H9 (cell line): ENCODE measurements around the gene CD300A. TPM values are rescaled to one million over a fixed set of nuclear protein-coding genes. Genes with fewer than 3 reads are reported as not detected.

ENCODE experiments used
- DNase-seq: peaks from one replicate; pipeline ENCODE4 v3.0.0-alpha.2; 2017
- H2AFZ ChIP-seq: one replicate; pipeline ENCODE4 v1.6.1; 2013; ENCODE audit warnings: mild to moderate bottlenecking, low read length, control low read depth, moderate library complexity
- H2AK5ac ChIP-seq: 2 replicates; pipeline ENCODE4 v1.6.1; 2013; ENCODE audit warnings: low read length, control low read depth, mixed read lengths; ENCODE audit not compliant: insufficient read length
- H2BK120ac ChIP-seq: one replicate; pipeline ENCODE4 v1.6.1; 2013; ENCODE audit warnings: low read depth, mild to moderate bottlenecking, low read length, control low read depth, inconsistent platforms; ENCODE audit not compliant: poor library complexity, severe bottlenecking
- H2BK12ac ChIP-seq: 2 replicates; pipeline ENCODE4 v1.6.1; 2013; ENCODE audit warnings: low read length, control low read depth, mixed read lengths, low read depth; ENCODE audit not compliant: insufficient read length
- H2BK15ac ChIP-seq: 2 replicates; pipeline ENCODE4 v1.6.1; 2013; ENCODE audit warnings: low read depth, low read length, control low read depth
- H2BK20ac ChIP-seq: one replicate; pipeline ENCODE4 v1.6.1; 2013; ENCODE audit warnings: low read depth, mild to moderate bottlenecking, low read length, control low read depth, inconsistent platforms; ENCODE audit not compliant: poor library complexity, severe bottlenecking
- H2BK5ac ChIP-seq: 2 replicates; pipeline ENCODE4 v1.6.1; 2013; ENCODE audit warnings: low read length, control low read depth, mixed read lengths; ENCODE audit not compliant: insufficient read length
- H3K14ac ChIP-seq: 2 replicates; pipeline ENCODE4 v1.6.1; 2013; ENCODE audit warnings: low read length, control low read depth; ENCODE audit not compliant: insufficient read depth
- H3K18ac ChIP-seq: 2 replicates; pipeline ENCODE4 v1.6.1; 2013; ENCODE audit warnings: low read depth, mild to moderate bottlenecking, mixed read lengths, low read length, control low read depth; ENCODE audit not compliant: insufficient read length
- H3K23ac ChIP-seq: 2 replicates; pipeline ENCODE4 v1.6.1; 2013; ENCODE audit warnings: low read length, control low read depth, mixed read lengths, low read depth; ENCODE audit not compliant: insufficient read length
- H3K23me2 ChIP-seq: 2 replicates; pipeline ENCODE4 v1.6.1; 2013; ENCODE audit warnings: low read depth, mild to moderate bottlenecking, mixed read lengths, low read length, control low read depth; ENCODE audit not compliant: insufficient read length, poor library complexity, severe bottlenecking
- H3K27ac ChIP-seq: 2 replicates; pipeline ENCODE4 v1.5.1; 2013; ENCODE audit warnings: low read length, control low read depth, mixed read lengths, low read depth; ENCODE audit not compliant: insufficient read length
- H3K27me3 ChIP-seq: 2 replicates; pipeline ENCODE4 v1.6.1; 2013; ENCODE audit warnings: low read length, control low read depth, inconsistent platforms; ENCODE audit not compliant: insufficient read depth
- H3K4ac ChIP-seq: 2 replicates; pipeline ENCODE4 v1.6.1; 2013; ENCODE audit warnings: low read depth, mild to moderate bottlenecking, control low read depth, inconsistent platforms, low read length, moderate library complexity
- H3K4me1 ChIP-seq: 2 replicates; pipeline ENCODE4 v1.6.1; 2013; ENCODE audit warnings: low read length, control low read depth, inconsistent platforms; ENCODE audit not compliant: insufficient read depth
- H3K4me2 ChIP-seq: 2 replicates; pipeline ENCODE4 v1.6.1; 2013; ENCODE audit warnings: low read length, control low read depth, mixed read lengths; ENCODE audit not compliant: insufficient read length, insufficient read depth
- H3K56ac ChIP-seq: 2 replicates; pipeline ENCODE4 v1.6.1; 2013; ENCODE audit warnings: low read depth, mild to moderate bottlenecking, mixed read lengths, low read length, control low read depth; ENCODE audit not compliant: insufficient read length
- H3K79me1 ChIP-seq: 2 replicates; pipeline ENCODE4 v1.6.1; 2013; ENCODE audit warnings: low read depth, mild to moderate bottlenecking, moderate library complexity, low read length, control low read depth, inconsistent platforms; ENCODE audit not compliant: insufficient read depth, poor library complexity, severe bottlenecking
- H3K79me2 ChIP-seq: 2 replicates; pipeline ENCODE4 v1.6.1; 2013; ENCODE audit warnings: low read length, control low read depth, inconsistent platforms; ENCODE audit not compliant: insufficient read depth
- H3K9ac ChIP-seq: 2 replicates; pipeline ENCODE4 v1.6.1; 2013; ENCODE audit warnings: low read length, control low read depth, mixed read lengths; ENCODE audit not compliant: insufficient read length; ENCODE audit errors: extremely low read depth
- H3K9me3 ChIP-seq: one replicate; pipeline ENCODE4 v1.6.1; 2013; ENCODE audit warnings: low read depth, low read length, inconsistent platforms; ENCODE audit not compliant: control insufficient read depth
- H3T11ph ChIP-seq: one replicate; pipeline ENCODE4 v1.6.1; 2013; ENCODE audit warnings: mild to moderate bottlenecking, low read length, control low read depth, inconsistent platforms
- H4K20me1 ChIP-seq: one replicate; pipeline ENCODE4 v1.6.1; 2013; ENCODE audit not compliant: control insufficient read depth, insufficient read length, insufficient read depth
- H4K5ac ChIP-seq: 2 replicates; pipeline ENCODE4 v1.6.1; 2013; ENCODE audit warnings: low read depth, mild to moderate bottlenecking, mixed read lengths, low read length, control low read depth; ENCODE audit not compliant: insufficient read length
- H4K8ac ChIP-seq: replicated peaks from 2 replicates; pipeline ENCODE4 v1.6.1; 2013; ENCODE audit warnings: low read length, control low read depth, mixed read lengths, low read depth; ENCODE audit not compliant: insufficient read length
- H4K91ac ChIP-seq: 2 replicates; pipeline ENCODE4 v1.6.1; 2013; ENCODE audit warnings: low read depth, mild to moderate bottlenecking, moderate library complexity, mixed read lengths, low read length, control low read depth; ENCODE audit not compliant: insufficient read length
- H3K27ac Mint-ChIP-seq, 3 experiments: 2 replicates in 2 of 3; 3 replicates in 1 of 3; pipeline ENCODE4 v1.8.0; 2020 to 2021; ENCODE audit warnings: mixed read lengths in 3 of 3, mild to moderate bottlenecking in 1 of 3, moderate library complexity in 1 of 3
- H3K27me3 Mint-ChIP-seq: 2 replicates; pipeline ENCODE4 v1.8.0; 2021; ENCODE audit warnings: low read depth, mild to moderate bottlenecking, moderate library complexity, mixed read lengths
- H3K36me3 Mint-ChIP-seq, 3 experiments: 2 replicates in 2 of 3; 3 replicates in 1 of 3; pipeline ENCODE4 v1.8.0; 2020 to 2021; ENCODE audit warnings: low read depth in 3 of 3, mixed read lengths in 3 of 3; ENCODE audit not compliant: insufficient read depth in 1 of 3
- H3K4me1 Mint-ChIP-seq, 2 experiments: 2 replicates each; pipeline ENCODE4 v1.8.0; 2020; ENCODE audit warnings: mixed read lengths in 2 of 2
- H3K4me3 Mint-ChIP-seq, 2 experiments: 2 replicates in 1 of 2; 3 replicates in 1 of 2; pipeline ENCODE4 v1.8.0; 2020 to 2021; ENCODE audit warnings: mild to moderate bottlenecking in 2 of 2, mixed read lengths in 2 of 2, moderate library complexity in 1 of 2
- H3K9me3 Mint-ChIP-seq, 2 experiments: 2 replicates in 1 of 2; 3 replicates in 1 of 2; pipeline ENCODE4 v1.8.0; 2020; ENCODE audit warnings: mild to moderate bottlenecking in 2 of 2, mixed read lengths in 2 of 2, moderate library complexity in 1 of 2
- CTCF ChIP-seq: fragments of 200-600 bp; sonication (generic); conservative IDR thresholded peaks from 3 replicates; pipeline ENCODE4 v1.8.0; 2021; ENCODE audit warnings: antibody characterized with exemption, mild to moderate bottlenecking
- WGBS: extraction: QIAGEN DNeasy Blood & Tissue Kit; methylation state at CpG from one replicate; pipeline ENCODE4 v1.1.7; 2013; ENCODE audit warnings: missing lambda C conversion rate, low lambda C conversion rate, mixed read lengths; ENCODE audit not compliant: insufficient read length; ENCODE audit errors: extremely low coverage; 5-methylcytosine and 5-hydroxymethylcytosine counted together
- total RNA-seq: library from RNA; stranded (reverse); gene quantifications from 2 replicates; pipeline ENCODE4 v1.2.1, GENCODE V29; 2021

CD300A gene
- total RNA-seq, 1 experiment from 2014 or later = not detected

- no peaks in the 10 kb centered on the region for H3K23me2 ChIP-seq
- no peak for DNase-seq
- H4K5ac ChIP-seq = no peak overlapping the region
- H2AFZ ChIP-seq = no peak overlapping the region
- no peak overlapping the region for H3K18ac ChIP-seq
- H3K79me1 ChIP-seq = no peaks in the 10 kb centered on the region
- Mint-ChIP-seq H3K4me3 (no peak overlapping the region), H3K27me3 (peaks cover 41% of the 10 kb centered on the region), H3K4me1 (peaks cover 14 to 32% of the 10 kb centered on the region in 2 experiments), H3K36me3 (peaks cover 0 to 6% (median 0%) of the 10 kb centered on the region in 3 experiments; a peak in 1 of 7 replicates), H3K27ac (no peak overlapping the region), H3K9me3 (peaks cover 5 to 6% of the 10 kb centered on the region in 2 experiments; a peak in 3 of 5 replicates)
- no peak overlapping the region for H3K4ac ChIP-seq
- H3K79me2 ChIP-seq = no peaks in the 10 kb centered on the region
- no peak overlapping the region for H3T11ph ChIP-seq
- no peak for TF ChIP-seq CTCF
- no peak overlapping the region for H2BK5ac ChIP-seq
- WGBS = no CpG with 5 or more reads among the region's 7 CpGs
- H3K4me1 ChIP-seq = peaks cover 3% of the 10 kb centered on the region; the same call in 1 of the 2 replicates
- no peak overlapping the region for H2BK12ac ChIP-seq
- H3K27ac ChIP-seq = no peak overlapping the region
- H4K20me1 ChIP-seq = no peaks in the 10 kb centered on the region
- H3K27me3 ChIP-seq = no peaks in the 10 kb centered on the region
- no peak overlapping the region for H2BK120ac ChIP-seq
- no peak overlapping the region for H4K91ac ChIP-seq
- H3K14ac ChIP-seq = no peak overlapping the region
- no peak overlapping the region for H3K9ac ChIP-seq
- no peak overlapping the region for H3K4me2 ChIP-seq
- no peak overlapping the region for H2BK15ac ChIP-seq
- no peak overlapping the region for H3K56ac ChIP-seq
- H2BK20ac ChIP-seq = no peak overlapping the region
- H3K9me3 ChIP-seq = no peaks in the 10 kb centered on the region
- H4K8ac ChIP-seq = no peak overlapping the region
- no peak overlapping the region for H2AK5ac ChIP-seq
- no peak overlapping the region for H3K23ac ChIP-seq
Measured at GRCh38 chr17:74424117-74424516, 42.3 kb upstream of the CD300A start.
